ENCODE results near the gene GNAQ. TPM values are rescaled to one million over a fixed set of nuclear protein-coding genes. Genes with fewer than 3 reads are reported as not detected.

GNAQ gene
- total RNA-seq, 2 donors from 2014 or later, result 46.0 to 58.8 TPM

GRCh38 chr9:77912895-77913693 is 118.5 kb downstream of the GNAQ start:
- DNase-seq (ENCODE audit: low spot score) (no peak), ATAC-seq (ENCODE audit: insufficient number of reproducible peaks, low FRiP score, low read depth) (no peak)
- H3K4me1 ChIP-seq (ENCODE audit: control insufficient read depth in 1 of 2, low read depth in 2 of 2), result peaks cover 8 to 42% of the 10 kb centered on the region in 2 donors
- H3K27me3 ChIP-seq (replicated peaks; ENCODE audit: insufficient read depth), result no peaks in the 10 kb centered on the region
- TF ChIP-seq, protein P1, sequence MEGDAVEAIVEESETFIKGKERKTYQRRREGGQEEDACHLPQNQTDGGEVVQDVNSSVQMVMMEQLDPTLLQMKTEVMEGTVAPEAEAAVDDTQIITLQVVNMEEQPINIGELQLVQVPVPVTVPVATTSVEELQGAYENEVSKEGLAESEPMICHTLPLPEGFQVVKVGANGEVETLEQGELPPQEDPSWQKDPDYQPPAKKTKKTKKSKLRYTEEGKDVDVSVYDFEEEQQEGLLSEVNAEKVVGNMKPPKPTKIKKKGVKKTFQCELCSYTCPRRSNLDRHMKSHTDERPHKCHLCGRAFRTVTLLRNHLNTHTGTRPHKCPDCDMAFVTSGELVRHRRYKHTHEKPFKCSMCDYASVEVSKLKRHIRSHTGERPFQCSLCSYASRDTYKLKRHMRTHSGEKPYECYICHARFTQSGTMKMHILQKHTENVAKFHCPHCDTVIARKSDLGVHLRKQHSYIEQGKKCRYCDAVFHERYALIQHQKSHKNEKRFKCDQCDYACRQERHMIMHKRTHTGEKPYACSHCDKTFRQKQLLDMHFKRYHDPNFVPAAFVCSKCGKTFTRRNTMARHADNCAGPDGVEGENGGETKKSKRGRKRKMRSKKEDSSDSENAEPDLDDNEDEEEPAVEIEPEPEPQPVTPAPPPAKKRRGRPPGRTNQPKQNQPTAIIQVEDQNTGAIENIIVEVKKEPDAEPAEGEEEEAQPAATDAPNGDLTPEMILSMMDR (IDR thresholded peaks at IDR 0.05), result no peak
- no peak overlapping the region for H3K4me3 ChIP-seq
- H3K36me3 ChIP-seq, result no peaks in the 10 kb centered on the region
- H3K9me3 ChIP-seq, result no peaks in the 10 kb centered on the region
- H3K27ac ChIP-seq, result no peak overlapping the region

DNA sequence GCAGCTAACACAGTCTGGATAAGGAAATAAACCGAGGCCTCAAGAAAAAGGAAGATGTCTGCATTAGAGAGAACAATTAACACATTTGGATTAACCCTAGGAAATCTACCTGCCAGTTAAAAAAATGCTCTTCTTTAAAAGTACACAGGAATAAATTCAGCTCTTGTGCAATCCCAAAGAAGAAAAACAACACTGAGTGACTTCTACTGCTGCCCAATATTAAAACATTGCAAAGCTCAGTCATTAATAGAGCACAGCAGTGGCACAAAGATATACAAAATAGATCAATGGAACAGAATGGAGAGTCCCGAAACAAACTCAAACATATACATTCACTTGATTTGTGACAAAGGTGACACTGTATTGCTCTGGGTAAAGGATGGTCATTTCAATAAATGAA is 119.7 kb downstream of the GNAQ start:
- Histone ChIP-seq H3K4me1 (ENCODE audit: control insufficient read depth in 1 of 2, low read depth in 2 of 2) (peaks cover 14 to 50% of the 10 kb centered on the region in 2 donors), H3K27me3 (replicated peaks; ENCODE audit: insufficient read depth) (no peaks in the 10 kb centered on the region), H3K36me3 (no peaks in the 10 kb centered on the region), H3K9me3 (no peaks in the 10 kb centered on the region), H3K4me3 (no peak overlapping the region), H3K27ac (no peak overlapping the region)
- TF ChIP-seq, protein P1 (IDR thresholded peaks at IDR 0.05), result no peak
- ATAC-seq (ENCODE audit: insufficient number of reproducible peaks, low FRiP score, low read depth), result no peak
- DNase-seq (ENCODE audit: low spot score), result no peak

GRCh38 chr9:77910194-77910621 is 121.4 kb downstream of the GNAQ start:
- DNase-seq (ENCODE audit: low spot score), result no peak
- Histone ChIP-seq H3K36me3 (no peaks in the 10 kb centered on the region), H3K4me1 (ENCODE audit: control insufficient read depth in 1 of 2, low read depth in 2 of 2) (peaks cover 16 to 40% of the 10 kb centered on the region in 2 donors), H3K27me3 (replicated peaks; ENCODE audit: insufficient read depth) (no peaks in the 10 kb centered on the region), H3K9me3 (no peaks in the 10 kb centered on the region), H3K27ac (no peak overlapping the region), H3K4me3 (no peak overlapping the region)
- ATAC-seq (ENCODE audit: insufficient number of reproducible peaks, low FRiP score, low read depth), result no peak
- TF ChIP-seq, protein P1 (IDR thresholded peaks at IDR 0.05), result no peak

DNA sequence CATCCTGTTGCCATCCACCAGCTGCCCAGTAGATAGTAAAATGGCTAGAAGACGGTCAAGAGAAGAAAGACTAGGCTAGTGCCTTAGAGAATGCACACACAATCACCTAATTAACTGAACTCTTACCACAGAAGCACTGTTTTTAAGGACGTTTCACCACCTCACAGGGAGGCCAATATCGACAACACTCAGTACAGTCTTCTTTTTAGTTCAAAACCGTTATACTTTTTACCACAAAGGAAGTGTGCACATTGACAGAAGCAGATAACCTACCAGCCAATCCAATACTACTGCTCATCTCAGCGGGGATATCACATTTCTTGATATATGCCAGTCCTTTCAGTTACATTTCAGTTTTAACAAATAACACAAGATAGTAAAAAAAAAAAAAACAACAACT is 122.3 kb downstream of the GNAQ start:
- Histone ChIP-seq H3K4me3 (no peak overlapping the region), H3K4me1 (ENCODE audit: control insufficient read depth in 1 of 2, low read depth in 2 of 2) (peaks cover 11 to 31% of the 10 kb centered on the region in 2 donors), H3K27ac (no peak overlapping the region), H3K27me3 (replicated peaks; ENCODE audit: insufficient read depth) (no peaks in the 10 kb centered on the region), H3K9me3 (no peaks in the 10 kb centered on the region), H3K36me3 (no peaks in the 10 kb centered on the region)
- TF ChIP-seq, protein P1 (IDR thresholded peaks at IDR 0.05), result no peak
- no peak for DNase-seq (ENCODE audit: low spot score)
- no peak for ATAC-seq (ENCODE audit: insufficient number of reproducible peaks, low FRiP score, low read depth)

DNA sequence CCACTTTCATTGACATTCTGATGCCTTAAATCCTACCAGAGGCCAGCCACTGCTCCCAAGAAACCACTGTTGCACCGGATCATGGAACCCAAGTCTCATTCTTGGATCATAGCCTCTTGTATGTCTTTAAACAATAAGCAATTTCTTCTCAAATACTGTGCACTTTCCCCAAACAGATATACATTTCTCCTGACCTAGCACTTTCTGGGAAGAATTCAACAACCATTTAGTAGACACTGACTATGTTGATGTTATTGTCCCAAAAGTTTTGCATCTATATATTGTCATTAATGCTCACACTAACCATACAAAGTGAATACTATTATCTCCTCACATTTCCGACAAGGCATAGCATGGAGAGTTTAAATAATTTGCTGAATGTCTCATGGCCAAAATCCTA is 123.3 kb downstream of the GNAQ start:
- H3K4me1 ChIP-seq (ENCODE audit: control insufficient read depth in 1 of 2, low read depth in 2 of 2), result peaks cover 9 to 22% of the 10 kb centered on the region in 2 donors
- TF ChIP-seq, protein P1 (IDR thresholded peaks at IDR 0.05), result no peak
- DNase-seq (ENCODE audit: low spot score) (no peak), ATAC-seq (ENCODE audit: insufficient number of reproducible peaks, low FRiP score, low read depth) (no peak)
- no peak overlapping the region for H3K4me3 ChIP-seq
- H3K27me3 ChIP-seq (replicated peaks; ENCODE audit: insufficient read depth), result no peaks in the 10 kb centered on the region
- H3K36me3 ChIP-seq, result no peaks in the 10 kb centered on the region
- H3K27ac ChIP-seq, result no peak overlapping the region
- no peaks in the 10 kb centered on the region for H3K9me3 ChIP-seq
